DMS 273 (cell line): ENCODE measurements around the gene TEX48.

Experiments used
- DNase-seq: peaks from one replicate; lab custom pipeline; 2025; ENCODE audit not compliant: unreplicated experiment; lab: John Stamatoyannopoulos, UW

The TEX48 gene

GRCh38 chr9:114624677-114625076, 57.3 kb downstream of the TEX48 start:
- no peak for DNase-seq

DNA sequence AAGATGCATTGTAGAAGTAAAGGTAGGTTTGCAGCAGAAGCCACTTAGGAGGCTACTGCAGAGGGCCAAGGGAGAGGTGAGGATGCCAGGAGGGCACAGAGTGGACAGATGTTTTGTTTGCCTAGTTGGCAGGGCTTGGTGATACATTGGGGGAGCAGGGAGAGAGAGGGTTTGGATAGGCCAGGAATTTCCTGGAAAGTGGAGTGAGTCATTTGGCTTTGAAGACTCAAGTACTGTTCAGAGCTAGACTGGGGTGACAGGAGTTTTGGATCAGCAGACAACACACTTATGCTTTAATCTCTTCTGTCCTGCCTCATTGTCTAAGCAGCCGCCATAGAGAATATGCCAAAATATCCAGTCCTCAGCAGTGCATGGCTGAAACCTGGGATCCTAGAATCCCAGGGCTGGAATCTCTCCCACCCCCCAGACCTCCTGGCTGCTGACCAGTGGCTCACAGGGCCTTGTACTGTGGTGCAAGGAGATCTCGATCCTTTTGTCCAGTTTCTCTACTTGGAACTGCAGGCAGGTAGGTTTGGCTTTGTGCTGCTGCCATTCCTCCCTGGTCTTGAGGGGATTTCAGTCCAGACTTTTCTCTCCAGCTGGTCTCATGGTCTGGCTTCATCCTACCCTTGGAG, 59.9 kb downstream of the TEX48 start:
- peak; percentile 25 for DNase-seq

GRCh38 chr9:114621561-114621960, 60.4 kb downstream of the TEX48 start:
- DNase-seq = no peak

- no peak for DNase-seq
These were observed 62.7 kb downstream of the TEX48 start for GRCh38 chr9:114619191-114619761.

DNA sequence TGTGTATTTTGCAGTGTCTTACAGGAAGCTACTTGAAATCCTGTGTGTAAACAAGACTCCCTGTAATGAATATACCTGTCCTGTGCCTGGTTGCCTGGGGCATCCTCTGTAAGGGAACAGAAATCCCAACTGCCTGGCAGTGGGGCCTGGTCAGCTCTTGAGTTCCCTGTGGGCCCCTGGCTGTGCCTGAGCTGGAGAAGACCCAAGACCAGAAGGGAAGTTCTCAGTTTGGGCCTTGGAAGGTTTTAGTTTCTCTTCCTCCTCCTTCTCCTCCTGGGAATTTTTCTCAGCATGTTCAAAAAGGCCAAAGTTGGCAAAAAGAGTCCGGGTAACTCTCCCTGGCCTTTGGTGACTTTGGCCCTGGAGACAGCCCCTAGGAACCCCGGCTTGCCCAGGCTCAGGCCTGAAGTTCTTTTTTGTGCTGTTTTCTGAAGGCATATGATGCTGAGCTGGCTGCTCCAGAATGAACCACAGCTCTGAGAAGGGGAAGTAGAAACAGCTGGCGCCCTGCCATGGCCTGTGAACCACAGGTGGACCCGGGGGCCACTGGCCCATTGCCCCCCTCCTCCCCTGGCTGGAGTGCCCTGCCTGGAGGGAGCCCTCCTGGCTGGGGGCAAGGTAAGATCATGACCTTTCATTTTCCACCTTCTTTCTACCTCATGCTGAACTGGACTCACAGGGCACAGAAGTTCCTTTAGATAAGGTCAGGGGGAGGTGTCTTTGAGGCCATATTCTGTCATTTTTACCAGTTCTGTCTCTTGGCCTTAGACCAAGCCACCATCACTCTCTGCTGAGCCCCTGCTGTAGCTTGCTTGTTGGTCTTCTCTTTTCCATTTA, 65.1 kb downstream of the TEX48 start:
- peak; percentile 5 for DNase-seq
